GM04503 (cell line): ENCODE measurements around the gene PIM3.

Source experiments
- DNase-seq: peaks from one replicate; pipeline ENCODE4 v3.0.0-alpha.2; 2012; ENCODE audit warnings: low read depth

PIM3 gene

DNA sequence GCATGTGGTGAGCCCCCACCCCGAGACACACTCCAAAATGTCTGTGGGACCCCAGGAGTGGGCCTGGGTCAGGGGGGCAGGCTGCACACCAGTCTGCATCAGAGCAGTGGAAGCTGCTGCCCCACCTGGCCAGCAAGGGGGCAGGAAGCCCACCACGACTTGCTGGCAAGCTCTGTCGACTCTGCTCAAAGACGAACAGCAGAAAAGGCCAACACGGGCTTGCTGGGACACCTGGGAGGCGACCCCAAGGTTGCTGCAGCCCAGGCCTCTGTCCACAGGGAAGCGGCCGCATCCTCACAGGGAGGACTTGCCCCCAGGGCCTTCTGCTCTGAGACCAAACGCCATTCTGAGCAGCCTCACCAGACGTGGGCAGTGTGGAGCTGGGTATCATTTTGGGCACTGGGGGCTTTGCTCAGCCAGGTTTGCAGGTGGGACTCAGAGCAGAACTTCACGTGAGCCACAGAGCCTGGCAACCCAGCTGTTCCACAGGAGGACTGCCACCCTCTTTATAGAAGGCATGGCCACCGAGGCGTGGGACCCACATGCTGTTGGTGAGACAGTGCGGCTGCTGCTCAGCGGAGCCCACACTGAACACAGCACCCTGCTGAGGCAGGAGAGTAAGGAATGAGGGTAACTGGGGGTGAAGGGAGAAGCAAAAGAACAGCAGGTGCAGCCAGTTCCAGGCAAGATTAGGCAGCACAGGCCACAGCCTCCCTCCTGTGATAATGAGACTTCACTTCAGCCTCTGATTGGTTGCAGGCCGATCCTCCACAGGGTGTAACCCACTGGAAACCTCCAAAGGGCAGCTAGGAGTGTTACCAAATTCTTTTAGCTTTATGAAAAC lies 41.0 kb downstream of the PIM3 start:
- DNase-seq: no peak

DNA sequence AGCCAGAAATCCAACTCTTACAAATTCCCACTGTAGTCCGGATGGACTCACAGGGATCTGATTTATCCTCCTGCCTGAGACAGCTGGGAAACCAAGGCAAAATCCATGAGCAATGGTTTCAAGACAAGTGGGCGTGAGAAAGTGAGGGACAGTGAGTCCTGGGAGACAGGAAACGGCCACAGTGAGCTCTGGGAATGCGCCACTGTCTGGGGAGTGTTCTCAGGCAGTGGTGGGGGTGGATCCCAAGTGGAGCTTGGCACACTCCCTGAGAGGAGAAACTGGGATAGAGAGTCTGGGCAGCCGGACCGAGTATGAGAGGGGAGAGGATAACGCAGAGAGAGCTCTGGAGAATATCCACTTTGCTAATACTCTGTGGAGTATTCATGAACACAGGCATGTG lies 42.2 kb downstream of the PIM3 start:
- no peak for DNase-seq

DNA sequence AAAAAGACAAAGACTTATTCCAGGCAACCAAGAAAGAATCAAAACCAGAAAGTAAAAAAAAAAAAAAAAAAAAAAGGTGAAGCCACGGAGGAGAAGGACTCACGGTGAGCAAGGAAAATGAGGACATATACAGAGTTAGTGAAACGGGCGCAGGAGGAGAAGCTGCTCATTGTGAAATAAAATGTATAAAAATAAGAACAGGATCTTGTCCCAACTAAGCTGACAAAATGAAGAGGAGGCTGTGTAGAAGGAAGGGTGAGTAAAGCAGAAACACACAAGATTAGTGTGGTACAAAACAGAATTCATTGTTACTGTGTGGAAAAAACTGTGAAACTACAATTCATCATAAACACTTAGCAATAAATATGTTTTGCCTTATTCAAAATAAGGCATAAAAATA lies 44.3 kb downstream of the PIM3 start:
- no peak for DNase-seq

DNA sequence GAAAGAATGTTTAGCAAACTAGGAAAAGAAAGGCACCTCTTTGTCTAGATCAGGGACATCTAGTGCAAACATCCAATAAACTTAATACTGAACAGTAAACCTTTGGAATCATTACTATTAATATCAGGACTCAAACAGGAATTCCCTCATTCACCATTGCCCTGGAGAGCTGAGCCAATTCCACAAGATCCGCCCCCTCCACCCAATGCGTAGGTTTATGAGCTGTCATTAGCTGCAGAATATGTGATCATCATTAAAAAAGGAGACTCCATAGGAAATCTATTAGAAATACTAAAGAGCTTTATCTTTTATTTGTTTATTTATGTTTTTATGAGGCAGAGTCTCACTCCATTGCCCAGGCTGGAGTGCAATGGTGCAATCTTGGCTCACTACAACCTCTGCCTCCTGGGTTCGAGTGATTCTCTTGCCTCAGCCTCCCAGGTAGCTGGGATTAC lies 46.5 kb downstream of the PIM3 start:
- DNase-seq: no peak

DNA sequence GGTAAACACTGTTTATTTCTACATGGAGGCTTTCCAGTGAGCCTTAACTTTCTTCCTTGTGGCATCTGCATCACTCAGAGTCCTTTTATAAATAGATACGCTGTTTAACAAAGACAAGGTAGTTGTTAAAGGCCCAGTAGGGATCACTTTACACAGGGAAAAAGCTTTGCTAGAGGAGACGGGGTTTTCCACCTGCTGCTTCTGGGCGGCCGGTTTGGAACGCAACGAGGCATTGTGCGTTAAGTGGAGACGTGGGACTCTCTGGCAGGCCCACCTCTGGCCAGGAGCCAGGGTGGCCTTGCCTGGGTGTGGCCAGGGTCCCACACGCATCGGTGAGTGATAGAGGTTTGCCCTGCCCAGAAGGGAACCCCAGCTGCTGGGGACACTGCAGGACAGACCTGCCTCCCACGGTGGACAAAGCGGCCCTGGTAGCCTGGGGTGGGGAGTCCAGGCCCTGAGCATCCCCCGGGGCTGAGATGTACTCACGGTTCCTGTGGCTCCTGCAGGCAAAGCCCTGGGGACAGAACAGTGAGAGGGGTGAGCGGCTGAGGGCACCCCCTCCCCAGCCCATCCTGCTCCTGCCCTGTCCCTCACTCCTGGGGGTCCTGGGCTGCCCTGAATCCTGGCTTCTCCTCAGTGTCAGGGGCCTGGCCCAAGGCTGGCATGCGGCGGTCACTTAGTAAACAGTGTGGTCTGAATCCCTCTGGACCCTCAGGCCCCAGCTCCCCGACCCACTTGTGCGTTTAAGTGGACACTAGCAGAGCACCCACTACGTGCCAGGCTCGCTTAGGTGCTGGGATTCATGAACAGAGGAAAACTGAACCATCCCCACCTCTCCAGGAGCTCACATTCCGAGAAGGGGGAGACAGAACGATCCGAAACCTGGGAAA lies 47.8 kb downstream of the PIM3 start:
- no peak for DNase-seq

DNA sequence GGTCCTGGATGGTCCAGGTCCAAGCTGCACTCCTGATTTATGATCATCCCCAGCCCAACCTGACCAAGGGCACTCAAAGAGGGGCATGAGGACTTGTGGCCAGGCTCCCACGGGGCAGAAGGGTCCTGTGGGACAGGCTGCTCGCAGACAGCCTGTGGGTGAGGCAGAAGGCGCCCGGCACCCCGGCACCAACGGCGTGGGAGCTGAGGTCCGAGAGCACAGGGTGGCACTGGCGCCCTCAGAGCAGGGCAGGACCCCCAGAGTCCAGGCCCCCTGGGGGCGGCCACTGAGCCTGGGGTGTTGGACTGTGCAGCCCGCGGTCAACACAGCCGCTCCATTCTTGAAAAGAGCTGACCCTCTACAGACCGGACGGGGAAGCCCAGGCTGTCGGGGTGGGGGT lies 48.7 kb downstream of the PIM3 start:
- no peak for DNase-seq

DNA sequence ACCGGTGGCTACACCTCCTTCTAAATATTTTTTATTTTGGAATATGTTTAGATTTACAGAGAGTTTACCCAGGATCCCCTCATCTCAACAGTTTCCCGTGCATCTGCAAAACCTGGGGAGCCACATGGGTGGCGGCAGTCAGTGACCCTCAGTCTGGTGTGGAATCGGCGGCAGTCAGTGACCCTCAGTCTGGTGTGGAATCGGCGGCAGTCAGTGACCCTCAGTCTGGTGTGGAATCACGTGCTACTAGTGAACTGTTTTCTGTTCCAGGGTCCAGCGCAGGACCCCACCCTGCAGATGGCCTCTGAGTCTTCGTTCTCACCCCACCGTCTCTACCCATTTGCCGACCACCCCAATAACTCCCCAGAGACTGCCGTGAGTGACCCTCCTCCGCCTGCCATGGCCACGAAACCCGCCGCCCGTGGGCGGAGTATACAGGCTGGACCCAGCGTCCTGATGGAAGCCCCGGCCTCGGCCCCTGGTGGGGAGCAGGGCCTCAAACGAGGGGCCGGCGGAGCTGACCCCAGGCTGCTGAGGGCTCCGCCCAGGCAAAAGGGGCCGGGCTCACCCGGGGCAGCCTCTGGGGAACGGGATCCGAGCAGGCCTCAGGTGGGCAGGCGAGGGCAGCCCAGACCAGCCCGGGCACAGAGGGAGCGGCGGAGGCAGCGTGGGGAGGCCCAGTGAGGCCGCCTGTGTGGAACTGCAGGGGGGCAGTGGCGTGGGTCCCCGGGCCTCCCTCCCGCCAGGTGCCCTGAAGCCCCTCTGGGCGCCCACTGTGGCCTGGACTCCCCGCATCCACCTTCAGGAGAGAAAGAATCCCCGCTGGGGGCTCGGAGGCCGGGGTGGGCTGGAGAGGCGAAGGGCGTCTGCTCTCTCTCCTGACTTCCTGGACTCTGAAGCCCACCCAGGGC lies 49.4 kb downstream of the PIM3 start:
- DNase-seq: no peak

DNA sequence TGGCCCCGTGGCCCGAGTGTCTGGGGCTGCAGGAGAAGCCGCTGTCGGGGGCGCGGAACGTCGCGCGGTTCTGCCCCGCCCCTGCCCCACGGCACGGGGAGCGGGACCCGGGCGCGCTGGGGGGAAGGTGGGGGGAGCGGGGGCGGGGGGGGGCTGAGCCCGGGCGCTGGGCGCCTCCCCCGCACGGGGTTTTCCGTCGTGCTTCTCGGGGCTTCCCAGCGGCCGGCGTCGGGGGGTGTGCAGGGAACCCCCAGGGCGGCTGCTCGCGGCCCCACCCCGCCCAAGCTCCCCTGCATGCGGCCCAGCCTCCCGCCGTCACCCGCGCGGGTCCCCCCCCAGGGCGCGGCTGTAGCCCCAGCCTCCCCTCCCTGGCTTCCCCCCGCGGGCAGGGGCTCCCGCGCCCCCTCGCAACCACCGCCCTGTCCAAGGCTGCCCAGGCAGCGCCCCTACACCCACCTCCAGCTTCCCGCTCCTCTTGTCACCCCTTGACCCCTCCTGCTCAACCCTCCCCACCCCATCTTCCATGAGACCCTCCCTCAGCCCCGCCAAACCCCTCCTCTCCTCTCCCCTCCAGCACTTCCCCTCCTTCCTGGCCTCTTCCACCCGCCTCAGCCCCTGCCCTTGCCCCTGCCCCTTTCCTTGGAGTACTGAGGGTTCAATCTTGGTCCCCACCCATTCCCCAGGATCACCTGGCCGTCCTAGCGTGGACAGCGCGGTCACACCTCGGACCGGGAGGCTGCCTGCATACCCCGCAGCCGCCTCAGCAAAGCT lies 50.3 kb downstream of the PIM3 start:
- DNase-seq: no peak

DNA sequence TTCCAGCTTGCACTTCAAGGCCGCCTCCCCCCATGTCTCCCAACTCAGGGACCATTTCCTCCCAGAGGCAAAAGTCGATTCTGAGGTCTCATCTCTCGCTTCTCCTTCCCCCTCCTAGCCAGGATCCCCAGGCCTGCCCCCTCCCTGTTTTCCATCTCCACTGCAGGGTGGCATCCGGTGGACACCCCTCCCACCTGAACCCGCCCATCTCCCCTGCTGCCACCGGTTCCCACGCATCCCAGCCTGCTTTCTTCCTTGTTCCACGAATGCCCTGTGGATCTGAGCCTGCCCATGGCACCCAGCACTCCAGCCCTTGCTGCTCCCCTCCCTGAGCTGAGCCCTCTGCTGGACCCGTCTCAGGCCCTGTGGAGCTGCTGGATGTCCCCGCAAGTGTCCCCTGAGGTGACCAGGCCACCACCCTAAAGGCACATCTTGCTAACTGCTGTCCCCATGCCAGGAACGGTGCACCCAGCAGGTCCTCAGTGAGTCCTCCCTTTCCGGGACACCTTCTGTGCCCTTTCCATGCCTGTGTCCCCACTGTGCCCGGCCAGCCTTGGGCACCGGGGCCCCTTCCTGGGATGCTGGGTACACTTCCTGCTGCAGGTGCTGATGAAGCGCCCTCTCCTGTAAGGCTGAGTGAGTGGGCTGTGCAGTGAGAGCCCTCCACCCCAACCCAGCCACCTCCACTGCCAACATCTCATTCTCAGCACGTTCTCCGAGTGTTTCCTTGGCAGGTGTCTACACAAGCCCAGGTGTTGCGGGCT lies 51.1 kb downstream of the PIM3 start:
- DNase-seq: no peak

DNA sequence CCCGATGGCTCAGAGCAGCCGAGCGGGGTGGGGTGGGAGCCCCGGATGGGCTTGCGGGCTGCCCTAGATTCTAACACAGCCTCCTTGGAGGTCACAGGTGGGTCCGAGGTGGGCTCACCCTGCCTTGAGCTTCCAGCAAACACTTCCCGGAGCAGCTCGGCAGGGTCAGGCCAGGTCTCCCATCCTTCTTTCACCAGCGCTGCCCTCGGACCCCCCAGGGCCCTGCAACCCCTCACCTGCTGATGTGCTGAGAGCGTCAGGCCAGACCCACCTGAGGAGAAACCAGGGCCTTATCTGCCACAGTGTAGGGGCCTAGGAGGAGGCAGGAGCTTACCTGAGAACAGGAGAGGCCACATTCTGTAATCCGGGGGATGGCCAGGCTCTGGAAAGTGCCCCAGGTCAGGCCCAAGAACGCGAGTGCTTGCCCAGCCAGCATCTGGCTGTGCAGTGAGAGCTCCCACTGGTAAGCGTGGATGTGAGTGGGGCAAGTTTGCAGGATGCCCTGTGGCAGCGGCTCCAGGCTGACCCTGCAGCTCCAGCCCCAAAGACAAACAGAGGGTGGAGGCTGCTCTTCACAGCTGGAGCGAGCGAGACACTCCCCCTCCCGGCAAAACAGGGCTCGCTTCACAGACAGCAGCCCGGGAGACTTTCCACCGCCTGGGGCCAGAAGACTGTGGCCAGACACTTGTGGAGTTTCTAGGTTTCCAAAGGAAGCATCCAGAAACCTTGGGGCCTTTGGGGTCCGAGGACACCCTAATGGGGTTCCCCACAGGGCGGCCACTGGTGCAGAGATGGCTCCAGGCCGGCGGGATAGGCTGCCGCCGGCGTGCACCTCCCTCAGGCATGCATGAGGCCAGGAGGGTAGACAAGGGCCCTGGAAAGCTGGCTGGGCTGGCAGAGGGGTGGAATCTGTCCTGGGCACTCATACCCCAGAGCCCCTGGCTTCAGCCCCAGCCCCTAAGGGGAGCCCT lies 51.9 kb downstream of the PIM3 start, which contains the start of gene IL17REL:
Gene IL17REL, minus strand, starts transcription at position 555 of the 971 bp plus-strand sequence. Its CDS starts 119 bp downstream, at position 436.
- DNase-seq: no peak
